Activated T-cell treated with anti-CD3 and anti-CD28 coated beads for 4 hours (primary cell): Measurements from ENCODE around the gene SMAD4.
A peak's percentile ranks its signal among the peaks of the same experiment; 100 is the strongest.
"Not testable (repeated sequence)": the region's sequence is repeated elsewhere in the genome, so short reads cannot be mapped to it uniquely, and the experiment has no call there.

ENCODE experiments used
- DNase-seq: peaks from one replicate; pipeline ENCODE4 v3.0.0-alpha.2; 2020

Gene SMAD4

DNA sequence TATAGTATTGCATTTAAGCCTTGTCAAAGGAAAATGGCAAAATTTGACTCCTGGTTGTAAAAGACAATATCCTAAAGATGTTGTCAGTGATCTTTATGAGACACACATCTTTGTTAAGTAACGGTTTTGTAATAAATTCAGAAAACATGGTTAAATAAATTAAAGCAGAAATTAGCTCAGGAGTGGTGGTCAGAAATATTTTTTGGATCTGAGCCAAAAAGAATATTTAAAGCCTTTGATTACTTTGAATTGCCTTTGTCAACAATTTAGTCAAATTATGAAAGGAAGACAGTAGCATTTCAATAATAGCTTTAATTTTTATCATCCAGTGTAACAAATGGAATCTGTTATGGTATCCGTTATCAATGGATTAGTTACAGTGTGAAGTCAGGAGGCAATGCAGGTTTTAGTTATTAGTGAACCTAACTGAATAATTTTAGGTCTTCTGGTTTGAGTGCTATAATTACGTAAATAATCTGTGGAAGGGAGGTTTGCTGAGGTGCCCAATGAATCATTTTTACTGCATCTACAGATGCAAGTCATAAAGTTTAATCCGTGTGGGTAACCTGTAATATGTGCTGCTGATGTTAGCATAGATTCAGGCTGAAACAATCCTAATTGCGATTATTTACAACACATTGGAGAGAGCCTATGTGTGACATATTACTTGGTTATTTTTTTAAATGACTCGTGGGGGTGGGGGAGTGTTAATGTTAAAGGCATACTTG lies 42.7 kb downstream of the SMAD4 start:
- no peak for DNase-seq

- no peak for DNase-seq
Measured at GRCh38 chr18:51074605-51075004, 44.6 kb downstream of the SMAD4 start.

DNA sequence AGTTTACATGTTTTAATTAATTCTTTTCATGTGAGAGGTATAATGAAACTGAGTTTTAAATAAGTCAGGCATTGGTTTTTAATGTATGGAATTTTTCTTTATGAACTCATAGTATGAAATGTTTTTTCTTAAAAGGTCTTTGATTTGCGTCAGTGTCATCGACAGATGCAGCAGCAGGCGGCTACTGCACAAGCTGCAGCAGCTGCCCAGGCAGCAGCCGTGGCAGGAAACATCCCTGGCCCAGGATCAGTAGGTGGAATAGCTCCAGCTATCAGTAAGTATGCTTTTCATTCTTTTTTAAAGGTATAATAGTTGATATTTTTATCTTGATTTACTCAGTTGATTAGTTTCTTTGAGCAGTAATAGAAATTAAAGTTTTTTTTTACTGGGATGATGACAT lies 46.5 kb downstream of the SMAD4 start:
- DNase-seq, result no peak

DNA sequence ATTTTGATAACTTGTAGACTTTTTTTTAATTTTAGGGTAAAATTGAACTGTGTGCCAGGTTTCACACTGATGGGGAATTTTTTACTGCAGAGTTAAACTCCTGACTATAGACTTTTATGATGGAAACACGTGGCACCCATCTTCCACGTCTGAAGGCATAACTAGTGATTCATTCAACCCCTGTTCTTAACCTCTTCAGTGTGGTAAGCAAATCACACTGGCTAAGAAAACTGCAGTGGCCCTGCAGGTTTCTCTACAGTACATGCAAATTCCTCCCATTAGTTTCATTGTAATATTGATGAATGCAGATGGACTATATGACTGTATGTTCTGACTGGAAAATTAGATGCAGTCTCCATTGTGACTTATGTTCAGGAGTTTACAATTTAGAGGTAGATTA lies 47.2 kb downstream of the SMAD4 start:
- no peak for DNase-seq

- no peak for DNase-seq
Measured at GRCh38 chr18:51078026-51078425, 48.0 kb downstream of the SMAD4 start.

- DNase-seq, result no peak
Measured at GRCh38 chr18:51082571-51083267, 52.7 kb downstream of the SMAD4 start.

DNA sequence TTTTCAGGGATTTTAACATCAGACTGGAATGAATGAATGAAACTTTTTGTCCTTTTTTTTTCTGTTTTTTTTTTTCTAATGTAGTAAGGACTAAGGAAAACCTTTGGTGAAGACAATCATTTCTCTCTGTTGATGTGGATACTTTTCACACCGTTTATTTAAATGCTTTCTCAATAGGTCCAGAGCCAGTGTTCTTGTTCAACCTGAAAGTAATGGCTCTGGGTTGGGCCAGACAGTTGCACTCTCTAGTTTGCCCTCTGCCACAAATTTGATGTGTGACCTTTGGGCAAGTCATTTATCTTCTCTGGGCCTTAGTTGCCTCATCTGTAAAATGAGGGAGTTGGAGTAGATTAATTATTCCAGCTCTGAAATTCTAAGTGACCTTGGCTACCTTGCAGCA lies 53.4 kb downstream of the SMAD4 start:
- no peak for DNase-seq

DNA sequence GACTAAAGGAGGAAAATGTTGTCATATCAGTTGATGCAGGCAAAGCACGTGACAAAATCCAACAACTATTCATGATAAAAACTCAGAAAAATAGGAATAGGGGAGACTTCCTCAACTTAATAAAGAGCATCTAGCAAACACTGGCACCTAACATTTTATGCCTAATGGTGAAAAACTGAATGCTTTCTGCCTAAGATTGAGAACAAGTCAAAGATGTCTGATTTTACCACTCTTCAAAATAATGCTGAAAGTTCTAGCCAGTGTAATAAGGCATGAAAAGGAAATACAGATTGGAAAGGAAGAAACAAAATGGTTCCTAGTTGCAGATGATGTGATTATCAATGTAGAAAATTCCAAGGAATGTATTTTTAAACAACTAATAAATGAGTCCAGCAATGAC lies 58.4 kb downstream of the SMAD4 start:
- DNase-seq, result no peak

DNA sequence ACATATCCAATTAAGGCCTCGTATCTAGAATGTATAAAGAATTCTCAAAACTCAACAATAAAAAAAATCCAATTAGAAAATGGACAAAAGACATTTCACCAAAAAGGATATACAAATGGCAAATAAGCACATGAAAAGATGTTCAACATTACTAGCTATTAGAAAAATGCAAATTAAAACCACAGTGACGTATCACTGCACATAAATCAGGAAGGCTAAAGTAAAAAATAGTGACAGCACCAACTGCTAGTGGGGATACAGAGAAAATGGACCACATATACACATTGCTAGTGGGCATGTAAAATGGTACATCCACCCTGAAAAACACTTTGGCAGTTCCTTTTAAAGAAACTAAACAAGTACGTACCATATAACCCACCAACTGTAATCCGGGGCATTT lies 59.7 kb downstream of the SMAD4 start:
- no peak for DNase-seq

- no peak for DNase-seq
Measured at GRCh38 chr18:51091270-51091669, 61.3 kb downstream of the SMAD4 start.

- DNase-seq, result no peak
Measured at GRCh38 chr18:51092117-51092516, 62.1 kb downstream of the SMAD4 start.

GRCh38 chr18:51092967-51093366 lies 63.0 kb downstream of the SMAD4 start:
- DNase-seq, result not testable (repeated sequence)

DNA sequence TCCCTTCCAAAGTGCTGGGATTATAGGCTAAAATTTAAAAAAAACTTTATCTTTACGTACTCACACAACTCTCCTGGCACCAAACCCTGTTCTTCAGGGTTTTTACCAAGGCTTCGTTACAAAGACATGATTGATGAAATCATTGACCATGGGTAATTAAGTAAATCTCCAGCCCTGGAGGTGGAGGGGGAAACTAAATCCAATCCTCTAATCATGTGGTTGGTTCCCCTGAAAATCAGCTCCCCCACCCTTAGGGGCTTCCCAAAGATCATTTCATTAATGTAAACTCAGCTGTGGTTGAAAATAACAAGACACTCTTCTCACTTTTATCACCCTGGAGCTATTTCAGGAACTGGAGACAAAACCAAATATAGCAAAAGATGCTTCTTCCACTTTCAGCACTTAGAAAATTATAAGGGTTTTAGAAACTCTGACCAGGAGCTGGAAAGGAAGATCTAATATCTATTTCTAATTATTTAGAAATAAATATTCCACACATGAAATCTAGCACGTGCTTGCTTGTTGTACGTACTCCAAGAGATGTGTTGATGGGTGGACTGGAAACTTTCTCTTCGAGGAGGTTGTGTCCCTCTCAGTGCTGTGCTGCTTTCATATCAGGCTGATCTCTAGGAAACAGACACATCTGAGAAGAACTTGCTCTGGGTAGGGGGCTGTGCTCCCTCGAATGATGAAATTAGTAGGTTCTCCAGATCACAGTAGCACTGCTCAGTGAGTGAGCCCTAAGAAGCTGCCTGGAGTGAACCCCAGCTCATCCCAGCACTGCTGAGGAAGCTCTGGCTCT lies 67.2 kb downstream of the SMAD4 start:
- DNase-seq, result no peak

- no peak for DNase-seq
Measured at GRCh38 chr18:51098082-51098481, 68.1 kb downstream of the SMAD4 start.

DNA sequence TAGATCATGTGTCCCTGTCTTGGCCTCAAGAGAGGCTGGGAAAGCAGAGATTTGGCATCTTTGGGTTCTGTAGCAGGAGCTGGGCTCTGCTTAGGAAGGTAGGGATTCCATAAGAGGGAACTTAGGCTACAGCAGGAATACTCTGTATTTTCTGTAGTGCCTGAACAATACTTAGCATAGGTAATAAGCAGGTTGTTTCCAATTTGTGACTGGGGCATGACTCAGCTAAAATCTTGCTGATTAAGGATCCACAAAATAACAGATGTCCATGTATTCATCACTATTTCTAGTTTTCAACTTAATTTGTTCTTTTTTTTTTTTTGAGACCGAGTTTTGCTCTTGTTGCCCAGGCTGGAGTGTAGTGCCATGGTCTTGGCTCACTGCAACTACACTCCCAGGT lies 68.5 kb downstream of the SMAD4 start:
- DNase-seq, result no peak

DNA sequence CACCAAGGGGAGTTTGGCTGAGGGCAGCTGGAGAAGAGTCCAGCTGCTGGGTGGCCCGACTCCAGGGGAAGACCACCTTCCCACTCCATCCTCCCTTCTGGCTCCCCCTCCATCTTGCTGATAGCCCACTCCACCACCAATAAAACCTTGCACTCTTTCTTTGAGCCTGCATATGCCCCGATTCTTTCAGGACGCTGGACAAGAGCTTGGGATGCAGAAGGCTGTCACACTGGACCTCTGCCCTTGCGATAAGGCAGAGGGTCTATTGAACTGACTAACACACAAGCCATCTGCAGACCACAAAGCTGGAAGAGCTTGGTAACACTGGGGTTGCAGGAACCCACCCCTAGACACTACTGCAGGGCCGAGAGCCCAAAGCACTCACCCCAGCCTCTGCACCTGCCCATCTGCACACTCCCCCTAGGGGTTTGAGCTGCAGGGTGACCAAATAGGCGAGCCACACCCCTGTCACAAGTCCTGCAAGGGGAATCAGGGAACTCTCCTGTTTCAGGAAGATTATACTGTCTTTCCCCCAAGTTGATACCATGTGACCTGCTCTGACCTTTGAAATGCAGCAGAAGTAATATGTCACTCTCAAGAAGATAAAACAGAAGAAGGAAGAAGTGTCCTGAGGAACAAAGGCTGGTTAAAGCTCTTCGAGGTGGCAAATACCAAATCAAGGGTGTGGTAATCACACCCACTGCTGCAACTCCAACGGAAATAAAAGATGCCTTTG lies 70.5 kb downstream of the SMAD4 start:
- DNase-seq, result no peak

DNA sequence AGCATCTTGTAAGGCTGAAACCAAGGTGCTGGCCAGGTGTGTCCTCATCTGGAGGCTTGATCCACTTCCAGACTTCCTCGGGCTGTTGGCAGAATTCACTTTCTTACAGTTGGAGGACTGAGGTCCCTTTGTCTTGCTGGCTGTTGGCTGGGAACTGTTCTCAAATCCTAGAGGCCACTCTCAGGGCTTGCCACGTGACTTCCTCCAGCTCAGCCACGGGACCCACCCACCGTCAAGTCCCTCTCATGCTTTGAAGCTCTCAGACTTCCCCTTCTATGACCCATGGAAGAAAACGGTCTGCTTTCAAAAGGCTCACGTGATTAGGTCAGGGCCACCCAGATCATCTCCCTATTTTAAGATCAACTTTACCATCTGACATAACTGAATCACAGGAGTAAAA lies 77.1 kb downstream of the SMAD4 start:
- no peak for DNase-seq

DNA sequence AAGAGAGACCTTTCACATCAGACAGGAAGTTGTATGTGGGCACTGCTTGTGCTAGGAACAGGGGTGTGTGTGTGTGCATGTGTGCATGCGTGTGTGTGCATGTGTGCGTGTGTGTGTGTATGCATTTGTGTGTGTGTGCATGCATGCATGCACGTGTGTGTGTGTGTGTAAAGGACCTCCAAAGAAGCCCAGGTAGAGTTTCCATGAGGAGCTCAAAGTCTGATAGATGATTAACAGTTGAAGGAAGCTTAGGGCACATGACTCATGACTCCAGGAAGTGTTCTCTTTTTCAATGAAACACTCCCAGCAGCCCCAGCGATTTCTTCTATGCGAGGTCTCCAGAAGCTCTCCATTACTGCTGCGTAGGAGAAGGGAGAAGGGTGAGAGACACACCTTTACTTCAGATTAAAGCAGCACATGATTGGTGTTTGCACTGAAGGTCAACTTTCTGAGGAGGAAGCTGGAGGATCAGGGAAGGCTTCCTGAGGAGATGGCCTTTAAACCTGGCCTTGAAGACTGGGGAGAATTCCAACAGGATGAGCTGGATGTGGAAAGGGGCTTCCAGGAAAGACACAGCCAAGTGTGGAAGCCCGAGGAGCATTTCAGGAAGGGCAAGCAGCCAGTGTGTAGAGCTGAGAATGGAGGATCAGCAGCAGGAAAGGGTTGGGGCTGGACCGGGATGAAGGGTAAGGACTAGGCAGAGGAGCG lies 77.7 kb downstream of the SMAD4 start:
- DNase-seq, result no peak

GRCh38 chr18:51108330-51108729 lies 78.3 kb downstream of the SMAD4 start:
- DNase-seq, result no peak

GRCh38 chr18:51110073-51110797 lies 80.2 kb downstream of the SMAD4 start:
- DNase-seq, result peak; percentile 69

- not testable (repeated sequence) for DNase-seq
Measured at GRCh38 chr18:51111633-51112355, 81.8 kb downstream of the SMAD4 start.
